ENCODE data around the gene DNAH14.
"Not testable (repeated sequence)": the region's sequence is repeated elsewhere in the genome, so short reads cannot be mapped to it uniquely, and the experiment has no call there.

Gene DNAH14

GRCh38 chr1:224996266-224996665 is 66.8 kb downstream of the DNAH14 start:
- no peak for DNase-seq (ENCODE audit: low read depth)

GRCh38 chr1:224998185-224998584 is 68.7 kb downstream of the DNAH14 start:
- DNase-seq (ENCODE audit: low read depth) = no peak

GRCh38 chr1:225004396-225004795 is 74.9 kb downstream of the DNAH14 start:
- DNase-seq (ENCODE audit: low read depth) = no peak

GRCh38 chr1:225006352-225006751 is 76.9 kb downstream of the DNAH14 start:
- DNase-seq (ENCODE audit: low read depth) = not testable (repeated sequence)

- DNase-seq (ENCODE audit: low read depth) = not testable (repeated sequence)
Observed at GRCh38 chr1:225008050-225008449, 78.6 kb downstream of the DNAH14 start.

GRCh38 chr1:225021037-225021436 is 91.6 kb downstream of the DNAH14 start:
- no peak for DNase-seq (ENCODE audit: low read depth)

- DNase-seq (ENCODE audit: low read depth) = no peak
Observed at GRCh38 chr1:225026701-225027100, 97.2 kb downstream of the DNAH14 start.

- DNase-seq (ENCODE audit: low read depth) = not testable (repeated sequence)
Observed at GRCh38 chr1:225036441-225036840, 107.0 kb downstream of the DNAH14 start.

GRCh38 chr1:225042263-225042662 is 112.8 kb downstream of the DNAH14 start:
- no peak for DNase-seq (ENCODE audit: low read depth)

- no peak for DNase-seq (ENCODE audit: low read depth)
Observed at GRCh38 chr1:225044258-225044657, 114.8 kb downstream of the DNAH14 start.

DNA sequence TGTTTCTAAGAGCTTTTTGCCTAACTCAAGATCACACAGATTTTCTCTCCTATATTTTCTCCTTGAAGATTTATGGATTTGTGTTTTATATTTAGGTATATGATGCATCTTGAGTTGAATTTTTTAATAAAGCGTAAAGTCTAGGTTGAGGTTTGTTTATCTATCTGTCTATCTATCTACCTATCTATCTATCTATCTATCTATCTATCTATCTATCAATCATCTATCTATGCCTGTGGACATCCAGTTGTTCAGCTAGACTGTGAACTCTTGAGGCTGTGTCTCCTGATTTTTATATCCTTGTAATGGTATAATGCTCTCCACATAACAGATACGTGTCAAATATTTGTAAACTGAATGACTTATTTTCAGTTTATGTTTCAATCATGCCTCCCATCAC is 120.1 kb downstream of the DNAH14 start:
- DNase-seq (ENCODE audit: low read depth) = no peak

GRCh38 chr1:225063722-225064121 is 134.2 kb downstream of the DNAH14 start:
- DNase-seq (ENCODE audit: low read depth) = no peak

- DNase-seq (ENCODE audit: low read depth) = no peak
Observed at GRCh38 chr1:225070972-225071371, 141.5 kb downstream of the DNAH14 start.

DNA sequence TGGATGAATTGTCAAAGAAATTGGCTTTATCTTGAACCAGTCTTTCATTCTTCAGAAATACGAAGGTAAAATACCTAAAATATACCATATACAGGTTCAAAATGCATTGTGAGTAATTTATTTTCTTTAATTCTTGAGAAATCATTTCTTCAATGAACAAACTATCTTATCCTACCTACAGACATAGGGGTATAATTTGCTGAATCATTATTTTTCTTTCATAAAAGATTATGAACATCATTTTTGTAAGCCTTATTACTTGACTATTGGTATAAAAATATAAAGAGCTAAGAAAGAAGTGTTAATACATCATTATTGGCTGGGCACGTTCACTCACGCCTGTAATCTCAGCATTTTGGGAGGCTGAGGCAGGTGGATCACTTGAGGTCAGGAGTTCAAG is 167.7 kb downstream of the DNAH14 start:
- DNase-seq (ENCODE audit: low read depth) = no peak

DNA sequence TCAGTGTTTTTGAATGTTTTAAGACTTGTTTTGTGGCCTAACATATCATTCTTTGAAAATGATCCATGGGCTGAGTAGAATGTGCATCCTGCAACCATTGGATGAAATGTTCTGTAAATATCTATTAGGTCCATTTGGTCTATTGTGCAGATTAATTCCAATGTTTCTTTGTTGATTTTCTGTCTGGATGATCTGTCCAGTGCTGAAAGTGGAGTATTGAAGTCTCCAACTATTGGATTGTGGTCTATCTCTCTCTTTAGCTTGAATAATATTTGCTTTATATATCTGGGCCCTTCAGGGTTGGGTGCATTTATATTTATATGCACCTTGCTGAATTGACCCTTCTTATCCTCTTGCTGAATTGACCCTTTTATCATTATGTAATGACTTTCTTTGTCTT is 181.5 kb downstream of the DNAH14 start:
- DNase-seq (ENCODE audit: low read depth) = no peak

GRCh38 chr1:225113265-225113664 is 183.8 kb downstream of the DNAH14 start:
- DNase-seq (ENCODE audit: low read depth) = no peak

DNA sequence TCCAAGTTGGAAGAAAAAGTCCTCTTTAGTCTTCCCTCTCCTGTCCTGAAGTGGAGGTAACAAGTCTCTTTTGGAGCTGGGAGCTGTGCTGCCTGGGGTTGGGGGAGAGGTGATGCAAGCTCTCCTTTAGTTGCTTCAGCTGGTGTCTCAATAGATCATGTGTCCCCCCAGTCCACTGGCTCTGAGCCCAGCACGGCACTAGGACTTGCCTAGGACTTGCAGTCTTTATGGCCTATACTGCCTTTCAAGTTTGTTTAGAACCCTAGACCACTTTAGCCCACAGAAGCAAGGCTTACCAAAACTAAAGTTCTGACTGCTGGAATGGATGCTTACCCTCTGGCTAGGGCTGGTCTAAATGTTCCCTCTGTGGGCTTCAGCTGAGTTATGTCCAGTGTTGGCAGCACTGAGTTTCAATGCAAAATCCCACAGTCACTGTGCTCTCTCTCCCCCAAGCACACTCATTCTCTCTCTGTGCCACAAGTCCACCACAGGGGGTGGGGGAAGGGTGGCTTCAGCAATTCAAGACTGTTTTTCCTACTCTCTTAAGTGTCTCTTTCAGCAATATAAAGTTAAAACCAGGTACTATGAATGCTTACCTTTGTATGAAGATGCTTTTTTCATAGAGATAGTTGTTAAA is 185.0 kb downstream of the DNAH14 start:
- DNase-seq (ENCODE audit: low read depth) = no peak

GRCh38 chr1:225119307-225119706 is 189.8 kb downstream of the DNAH14 start:
- no peak for DNase-seq (ENCODE audit: low read depth)

- no peak for DNase-seq (ENCODE audit: low read depth)
Observed at GRCh38 chr1:225121095-225121494, 191.6 kb downstream of the DNAH14 start.

- DNase-seq (ENCODE audit: low read depth) = no peak
Observed at GRCh38 chr1:225131869-225132268, 202.4 kb downstream of the DNAH14 start.

DNA sequence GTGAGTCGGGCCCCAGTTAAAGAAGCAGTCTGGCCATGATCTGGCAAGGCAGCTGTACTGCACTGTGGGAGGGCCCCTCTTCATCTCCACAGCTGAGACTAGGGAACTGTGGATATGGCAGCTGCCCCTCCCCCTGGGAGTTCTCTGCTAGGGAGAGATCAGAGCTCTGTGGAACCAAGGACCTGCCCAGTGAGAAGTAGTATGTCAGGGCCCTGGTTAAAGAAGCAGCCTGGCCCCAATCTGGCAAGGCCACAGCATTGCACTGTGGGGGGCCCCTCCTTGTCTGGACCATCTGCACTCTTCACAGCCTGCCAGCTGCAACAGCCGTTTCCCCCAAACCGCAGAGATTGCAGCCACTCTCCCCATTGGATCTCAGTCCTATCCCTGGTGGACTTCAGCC is 208.5 kb downstream of the DNAH14 start:
- DNase-seq (ENCODE audit: low read depth) = no peak

- DNase-seq (ENCODE audit: low read depth) = no peak
Observed at GRCh38 chr1:225143001-225143400, 213.5 kb downstream of the DNAH14 start.

GRCh38 chr1:225146478-225146877 is 217.0 kb downstream of the DNAH14 start:
- no peak for DNase-seq (ENCODE audit: low read depth)

DNA sequence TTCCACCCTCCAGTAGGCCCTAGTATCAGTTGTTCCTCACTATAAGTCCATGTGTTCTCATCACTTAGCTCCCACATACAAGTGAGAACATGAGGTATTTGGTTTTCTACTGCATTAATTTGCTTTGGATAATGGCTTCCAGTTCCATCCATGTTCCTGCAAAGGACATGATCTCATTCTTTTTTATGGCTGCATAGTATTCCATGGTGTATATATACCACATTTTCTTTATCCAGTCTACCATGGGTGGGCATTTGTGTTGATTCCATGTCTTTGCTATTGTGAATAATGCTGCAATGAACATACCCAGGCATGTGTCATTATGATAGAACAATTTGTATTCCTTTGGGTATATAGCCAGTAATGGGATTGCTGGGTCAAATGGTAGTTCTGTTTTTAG is 218.3 kb downstream of the DNAH14 start:
- not testable (repeated sequence) for DNase-seq (ENCODE audit: low read depth)

GRCh38 chr1:225152061-225152460 is 222.6 kb downstream of the DNAH14 start:
- DNase-seq (ENCODE audit: low read depth) = no peak

Data from EH (cell line).